Gastrocnemius medialis (tissue), 4 donors: Measurements from ENCODE around the gene BCL2L13. TPM values are rescaled to one million over a fixed set of nuclear protein-coding genes. Genes with fewer than 3 reads are reported as not detected.
"Not testable (repeated sequence)": the region's sequence is repeated elsewhere in the genome, so short reads cannot be mapped to it uniquely, and the experiment has no call there.

Experiments
- ATAC-seq, 2 donors: fragments of 150-250 bp; one replicate each; pipeline ENCODE4 v1.9.1; 2016
- DNase-seq, 2 donors: peaks; one replicate each; pipeline ENCODE4 v3.0.0-alpha.2; 2019
- H3K27ac ChIP-seq, 4 donors: fragments of 200-600 bp; sonication (generic); 1 replicate in 1 of 4; 2 replicates in 3 of 4; pipeline ENCODE4 v1.5.1; 2016 to 2018; ENCODE audit warnings: mild to moderate bottlenecking in 2 of 4, moderate library complexity in 1 of 4
- H3K27me3 ChIP-seq, 3 donors: fragments of 200-600 bp; sonication (generic) in 2 of 3; 1 replicate in 1 of 3; 2 replicates in 2 of 3; pipeline versions ENCODE4 v1.5.1 to v1.6.0; 2016 to 2019; ENCODE audit warnings: mild to moderate bottlenecking in 1 of 3, moderate library complexity in 1 of 3
- H3K36me3 ChIP-seq, 2 donors: fragments of 200-600 bp; sonication (generic) in 1 of 2; one replicate each; pipeline ENCODE4 v1.5.1; 2017 to 2018
- H3K4me1 ChIP-seq, 2 donors: fragments of 200-600 bp; sonication (generic) in 1 of 2; one replicate each; pipeline ENCODE4 v1.5.1; 2016 to 2017; ENCODE audit warnings: mild to moderate bottlenecking in 2 of 2
- H3K4me3 ChIP-seq, 4 donors: fragments of 200-600 bp; sonication (generic) in 3 of 4; 1 replicate in 1 of 4; 2 replicates in 3 of 4; pipeline ENCODE4 v1.5.1; 2016 to 2019; ENCODE audit warnings: mild to moderate bottlenecking in 2 of 4
- H3K9me3 ChIP-seq, 3 donors: fragments of 200-600 bp; sonication (generic) in 2 of 3; 1 replicate in 1 of 3; 2 replicates in 2 of 3; pipeline ENCODE4 v1.5.1; 2016 to 2019
- CTCF ChIP-seq, 5 experiments: fragments of 450-650 bp in 3 of 5; fragments of 200-600 bp in 2 of 5; sonication (generic) in 2 of 5; IDR thresholded peaks in 4 of 5; conservative IDR thresholded peaks in 1 of 5; 1 replicate in 4 of 5; 2 replicates in 1 of 5; pipeline ENCODE4 v1.5.1; 2016 to 2019; ENCODE audit warnings: antibody characterized with exemption in 5 of 5, mild to moderate bottlenecking in 3 of 5, moderate library complexity in 3 of 5
- POLR2A ChIP-seq, 2 donors: fragments of 450-650 bp; IDR thresholded peaks; one replicate each; pipeline ENCODE4 v1.6.1; 2017; ENCODE audit warnings: antibody characterized with exemption in 2 of 2, mild to moderate bottlenecking in 2 of 2, moderate library complexity in 2 of 2
- in situ Hi-C, 4 donors: fragments of 200-750 bp; cut with MboI; loops; one replicate each; pipeline versions ENCODE4 v1.15.0 to v1.8.0; 2017; ENCODE audit warnings: low sequenced_read_pairs in 4 of 4
- intact Hi-C: fragments of 100-400 bp; cut with DNase I; formaldehyde crosslinking; loops from one replicate; pipeline ENCODE4 v1.15.1; 2023; ENCODE audit warnings: low total_unique reads
- total RNA-seq, 4 donors: library from RNA; depleted of rRNA; stranded (reverse); fragments of >200 nt; gene quantifications; one replicate each; pipeline versions ENCODE4 v1.1.0 to v1.2.3, GENCODE V29; 2016

The BCL2L13 gene
- total RNA-seq, 4 donors from 2014 or later: 162 to 310 (median 231) TPM

GRCh38 chr22:17664414-17665055 is 26.0 kb downstream of the BCL2L13 start:
- in situ Hi-C loops: no loop called here
- no peaks in the 10 kb centered on the region for H3K27me3 ChIP-seq
- H3K4me1 ChIP-seq: peaks cover 0 to 12% of the 10 kb centered on the region in 2 donors
- no peaks in the 10 kb centered on the region for H3K9me3 ChIP-seq
- ATAC-seq (no peak), DNase-seq (no peak)
- intact Hi-C loops: no loop called here
- H3K4me3 ChIP-seq: no peak overlapping the region
- peaks cover 0 to 36% of the 10 kb centered on the region in 2 donors for H3K36me3 ChIP-seq
- no peak overlapping the region for H3K27ac ChIP-seq
- TF ChIP-seq POLR2A (IDR thresholded peaks at IDR 0.05) (no peak), CTCF (IDR thresholded peaks at IDR 0.05 in 4 of 5, conservative IDR thresholded peaks at IDR 0.05 in 1 of 5) (no peak)

GRCh38 chr22:17665248-17665647 is 26.7 kb downstream of the BCL2L13 start:
- intact Hi-C loops: no loop called here
- H3K27me3 ChIP-seq: no peaks in the 10 kb centered on the region
- DNase-seq (no peak), ATAC-seq (no peak)
- H3K27ac ChIP-seq: peak overlapping the region; percentile 30 to 41 (median 36)
- H3K4me3 ChIP-seq: no peak overlapping the region
- TF ChIP-seq CTCF (IDR thresholded peaks at IDR 0.05 in 4 of 5, conservative IDR thresholded peaks at IDR 0.05 in 1 of 5): no peak
- no peak for TF ChIP-seq POLR2A (IDR thresholded peaks at IDR 0.05)
- in situ Hi-C loops: no loop called here
- H3K4me1 ChIP-seq: peaks cover 0 to 12% of the 10 kb centered on the region in 2 donors
- H3K36me3 ChIP-seq: peaks cover 0 to 29% of the 10 kb centered on the region in 2 donors
- no peaks in the 10 kb centered on the region for H3K9me3 ChIP-seq

GRCh38 chr22:17665854-17666253 is 27.3 kb downstream of the BCL2L13 start:
- peaks cover 0 to 12% of the 10 kb centered on the region in 2 donors for H3K4me1 ChIP-seq
- no peak overlapping the region for H3K4me3 ChIP-seq
- H3K9me3 ChIP-seq: no peaks in the 10 kb centered on the region
- peak in 1 of 2 donors; percentile 65 for ATAC-seq
- peaks cover 0 to 32% of the 10 kb centered on the region in 2 donors for H3K36me3 ChIP-seq
- intact Hi-C loops (no loop called here), in situ Hi-C loops (no loop called here)
- DNase-seq: no peak
- TF ChIP-seq POLR2A (IDR thresholded peaks at IDR 0.05) (no peak), CTCF (IDR thresholded peaks at IDR 0.05 in 4 of 5, conservative IDR thresholded peaks at IDR 0.05 in 1 of 5) (no peak)
- H3K27me3 ChIP-seq: no peaks in the 10 kb centered on the region
- H3K27ac ChIP-seq: peak overlapping the region; percentile 30 to 41 (median 36)

- in situ Hi-C loops, H3K9me3 ChIP-seq, H3K27me3 ChIP-seq, H3K36me3 ChIP-seq, H3K4me3 ChIP-seq: not testable (repeated sequence)
- H3K4me1 ChIP-seq: peaks cover 13 to 33% of the 10 kb centered on the region in 2 donors
- DNase-seq (peak; percentile 71 to 87), ATAC-seq (peak; percentile 53 to 58)
- intact Hi-C loops: loop anchor here (2.0 to 5.0 kb wide), 2 partner anchors 33 to 99 kb away; partner anchors contain the start of gene BCL2L13
- peak overlapping the region; percentile 83 to 94 (median 88) for H3K27ac ChIP-seq
Measured at GRCh38 chr22:17671521-17672092, 33.0 kb downstream of the BCL2L13 start.

GRCh38 chr22:17672417-17672991 is 33.9 kb downstream of the BCL2L13 start:
- peak; percentile 35 to 50 for ATAC-seq
- Histone ChIP-seq H3K27ac (peak overlapping the region; percentile 83 to 94 (median 88)), H3K9me3 (no peaks in the 10 kb centered on the region), H3K27me3 (no peaks in the 10 kb centered on the region), H3K36me3 (peaks cover 0 to 6% of the 10 kb centered on the region in 2 donors), H3K4me1 (peaks cover 13 to 36% of the 10 kb centered on the region in 2 donors), H3K4me3 (no peak overlapping the region)
- no peak for DNase-seq
- intact Hi-C loops: loop anchor here (2.0 to 5.0 kb wide), 2 partner anchors 34 to 100 kb away; partner anchors contain the start of gene BCL2L13
- in situ Hi-C loops: no loop called here
- TF ChIP-seq POLR2A (IDR thresholded peaks at IDR 0.05) (no peak), CTCF (IDR thresholded peaks at IDR 0.05 in 4 of 5, conservative IDR thresholded peaks at IDR 0.05 in 1 of 5) (no peak)
